Measurements from ENCODE around the gene HABP2.

HABP2 gene

DNA sequence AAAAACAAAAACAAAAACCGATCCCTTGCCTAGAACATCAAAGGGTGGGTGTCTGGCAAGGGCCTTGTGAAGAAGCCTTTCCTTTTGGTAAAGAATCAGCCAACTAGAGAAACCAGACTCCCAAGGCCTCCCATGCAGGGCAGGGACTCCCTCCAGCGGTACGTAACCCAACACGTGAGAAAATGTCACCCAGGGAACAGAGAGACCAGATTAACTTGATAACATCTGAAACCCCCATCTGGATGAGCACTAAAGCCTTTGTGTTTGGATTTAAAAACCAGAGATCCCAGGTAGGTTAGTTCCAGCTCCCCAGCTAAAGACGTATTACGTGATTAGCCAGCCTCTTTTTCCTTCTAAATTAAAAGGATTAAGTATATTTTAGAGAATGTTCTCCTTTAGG lies 3.0 kb upstream of the HABP2 start:
- no peak for DNase-seq (ENCODE audit: low read depth)
- TF ChIP-seq, protein P1, sequence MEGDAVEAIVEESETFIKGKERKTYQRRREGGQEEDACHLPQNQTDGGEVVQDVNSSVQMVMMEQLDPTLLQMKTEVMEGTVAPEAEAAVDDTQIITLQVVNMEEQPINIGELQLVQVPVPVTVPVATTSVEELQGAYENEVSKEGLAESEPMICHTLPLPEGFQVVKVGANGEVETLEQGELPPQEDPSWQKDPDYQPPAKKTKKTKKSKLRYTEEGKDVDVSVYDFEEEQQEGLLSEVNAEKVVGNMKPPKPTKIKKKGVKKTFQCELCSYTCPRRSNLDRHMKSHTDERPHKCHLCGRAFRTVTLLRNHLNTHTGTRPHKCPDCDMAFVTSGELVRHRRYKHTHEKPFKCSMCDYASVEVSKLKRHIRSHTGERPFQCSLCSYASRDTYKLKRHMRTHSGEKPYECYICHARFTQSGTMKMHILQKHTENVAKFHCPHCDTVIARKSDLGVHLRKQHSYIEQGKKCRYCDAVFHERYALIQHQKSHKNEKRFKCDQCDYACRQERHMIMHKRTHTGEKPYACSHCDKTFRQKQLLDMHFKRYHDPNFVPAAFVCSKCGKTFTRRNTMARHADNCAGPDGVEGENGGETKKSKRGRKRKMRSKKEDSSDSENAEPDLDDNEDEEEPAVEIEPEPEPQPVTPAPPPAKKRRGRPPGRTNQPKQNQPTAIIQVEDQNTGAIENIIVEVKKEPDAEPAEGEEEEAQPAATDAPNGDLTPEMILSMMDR (IDR thresholded peaks at IDR 0.05; ENCODE audit: low read depth, low read length, missing control alignments): no peak
- H3K4me3 ChIP-seq (ENCODE audit: low read depth, low read length): no peak overlapping the region
- in situ Hi-C loops (cut with HindIII; ENCODE audit: low sequenced_read_pairs): no loop called here

DNA sequence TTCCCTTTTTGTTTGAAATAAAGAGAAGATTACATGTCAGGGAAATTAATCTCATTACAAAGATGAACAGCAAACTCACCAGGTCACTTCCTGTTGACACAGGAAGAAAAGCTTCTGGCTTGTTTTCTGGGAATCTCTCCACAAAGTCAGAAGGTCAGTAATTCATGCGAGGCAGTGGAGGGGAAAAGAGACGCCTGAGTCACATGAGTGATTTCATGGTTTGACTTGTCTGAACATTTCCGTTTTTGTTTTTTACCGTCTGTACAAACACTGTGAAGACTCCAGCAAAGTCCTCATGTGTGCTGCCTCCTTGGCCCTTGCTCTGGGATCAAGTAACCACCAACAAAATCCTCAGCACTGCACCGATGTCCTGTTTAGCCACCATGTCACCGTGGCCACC lies 2.5 kb upstream of the HABP2 start:
- in situ Hi-C loops (cut with HindIII; ENCODE audit: low sequenced_read_pairs): no loop called here
- TF ChIP-seq, protein P1 (IDR thresholded peaks at IDR 0.05; ENCODE audit: low read depth, low read length, missing control alignments): no peak
- H3K4me3 ChIP-seq (ENCODE audit: low read depth, low read length): no peak overlapping the region
- DNase-seq (ENCODE audit: low read depth): peak; percentile 54

DNA sequence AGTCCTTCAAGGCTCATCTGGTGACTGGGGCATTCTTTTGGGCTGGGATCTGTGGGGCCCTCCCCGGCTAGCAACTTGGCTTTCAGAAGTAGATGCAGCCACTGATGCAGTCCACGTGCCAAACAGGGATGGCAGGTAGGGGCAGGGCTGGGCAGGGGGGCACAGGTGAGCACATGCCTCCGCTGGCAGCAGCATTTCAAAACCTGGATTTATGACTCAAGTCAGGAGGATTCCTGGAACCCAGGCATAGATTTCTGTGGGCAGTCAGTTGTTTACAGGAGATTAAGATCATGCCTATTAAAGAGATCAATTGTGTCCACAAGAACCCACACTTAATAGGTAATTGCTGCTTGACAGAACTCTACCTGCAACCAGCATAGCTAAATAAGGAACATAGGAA lies 839 bp upstream of the HABP2 start:
- no peak overlapping the region for H3K4me3 ChIP-seq (ENCODE audit: low read depth, low read length)
- in situ Hi-C loops (cut with HindIII; ENCODE audit: low sequenced_read_pairs): no loop called here
- TF ChIP-seq, protein P1 (IDR thresholded peaks at IDR 0.05; ENCODE audit: low read depth, low read length, missing control alignments): no peak
- DNase-seq (ENCODE audit: low read depth): no peak

DNA sequence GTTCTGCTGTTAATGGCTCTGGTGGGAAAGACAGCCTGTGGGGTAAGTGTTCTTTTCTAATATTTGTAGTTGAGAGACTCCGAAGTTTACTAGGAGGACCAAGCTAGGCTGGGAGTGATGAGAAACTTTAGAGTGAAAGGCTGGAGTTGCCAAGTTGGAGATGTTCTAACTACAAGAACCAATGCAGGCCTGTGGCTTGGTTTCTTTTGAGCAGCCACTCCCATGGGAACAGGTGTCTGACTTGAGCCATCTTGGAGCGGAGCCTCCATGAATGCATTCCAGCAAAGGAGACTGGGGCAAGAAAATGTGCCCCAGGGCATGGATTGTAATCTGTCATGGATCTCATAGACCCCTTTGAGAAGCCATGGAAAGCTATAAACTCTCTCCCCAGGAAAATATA lies 296 bp downstream of the HABP2 start:
- TF ChIP-seq, protein P1 (IDR thresholded peaks at IDR 0.05; ENCODE audit: low read depth, low read length, missing control alignments): no peak
- DNase-seq (ENCODE audit: low read depth): no peak
- H3K4me3 ChIP-seq (ENCODE audit: low read depth, low read length): no peak overlapping the region
- in situ Hi-C loops (cut with HindIII; ENCODE audit: low sequenced_read_pairs): no loop called here

DNA sequence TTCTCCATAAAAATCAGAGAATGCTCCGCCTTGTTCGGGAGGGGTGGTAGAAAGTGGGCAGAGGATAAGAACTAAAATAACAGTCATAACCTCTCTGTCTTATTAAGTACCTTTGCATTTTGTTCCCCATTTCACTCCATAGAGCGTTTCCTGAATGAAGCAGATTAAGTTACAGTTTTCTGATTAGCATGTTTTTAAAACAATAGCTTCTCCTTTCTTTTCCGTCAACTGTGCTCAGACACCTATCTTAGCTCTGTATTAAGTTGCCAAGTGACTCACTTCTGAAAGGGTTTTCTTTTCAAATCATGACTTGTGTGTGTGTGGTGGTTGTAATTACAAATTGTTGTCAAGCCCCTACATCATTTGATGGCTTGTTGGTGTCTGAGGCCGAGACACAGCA lies 1.4 kb downstream of the HABP2 start:
- TF ChIP-seq, protein P1 (IDR thresholded peaks at IDR 0.05; ENCODE audit: low read depth, low read length, missing control alignments): no peak
- no peak overlapping the region for H3K4me3 ChIP-seq (ENCODE audit: low read depth, low read length)
- no peak for DNase-seq (ENCODE audit: low read depth)
- in situ Hi-C loops (cut with HindIII; ENCODE audit: low sequenced_read_pairs): no loop called here

DNA sequence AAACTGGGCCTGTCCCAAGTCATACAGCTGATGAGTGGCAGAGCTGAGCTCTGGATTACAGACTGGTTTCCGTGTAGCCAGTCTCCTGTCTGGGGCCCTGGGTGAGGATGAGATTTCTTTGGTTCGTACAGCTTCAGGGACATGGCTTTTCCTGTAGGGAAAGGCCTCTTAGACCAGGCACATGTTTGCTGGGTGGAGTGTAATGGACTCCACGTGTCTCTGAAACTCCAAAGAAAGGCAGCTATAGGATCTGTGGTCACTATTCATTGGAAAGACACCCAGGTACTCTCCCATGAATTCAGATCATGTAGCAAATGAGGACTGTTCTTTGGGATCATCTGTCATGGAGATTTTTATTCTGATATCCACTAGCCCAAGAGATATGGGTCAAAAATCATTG lies 2.4 kb downstream of the HABP2 start:
- DNase-seq (ENCODE audit: low read depth): no peak
- TF ChIP-seq, protein P1 (IDR thresholded peaks at IDR 0.05; ENCODE audit: low read depth, low read length, missing control alignments): no peak
- no peak overlapping the region for H3K4me3 ChIP-seq (ENCODE audit: low read depth, low read length)
- in situ Hi-C loops (cut with HindIII; ENCODE audit: low sequenced_read_pairs): no loop called here

DNA sequence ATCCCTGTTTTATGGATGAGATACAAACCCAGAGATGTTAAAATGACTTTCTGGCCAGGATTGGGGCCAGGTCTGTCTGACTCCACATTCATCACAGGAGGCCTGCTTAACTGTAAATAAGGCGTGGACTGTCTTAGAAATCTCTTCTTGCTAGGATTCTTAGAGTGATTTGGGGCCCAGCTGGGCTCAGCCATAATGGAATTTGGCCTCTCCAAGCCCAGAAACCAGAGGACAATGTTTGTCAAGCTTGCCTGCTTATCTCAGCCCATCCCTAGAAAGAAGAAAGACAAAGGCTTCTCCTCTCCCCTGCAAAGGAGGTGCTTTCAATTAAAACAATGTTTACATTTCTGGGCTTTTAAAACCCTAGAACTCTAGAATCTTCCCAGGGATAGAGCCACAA lies 2.9 kb downstream of the HABP2 start:
- in situ Hi-C loops (cut with HindIII; ENCODE audit: low sequenced_read_pairs): no loop called here
- no peak for DNase-seq (ENCODE audit: low read depth)
- no peak overlapping the region for H3K4me3 ChIP-seq (ENCODE audit: low read depth, low read length)
- TF ChIP-seq, protein P1 (IDR thresholded peaks at IDR 0.05; ENCODE audit: low read depth, low read length, missing control alignments): no peak

Data from astrocyte of the cerebellum (primary cell).